Measurements from ENCODE around the gene PPP1CB.

DNA sequence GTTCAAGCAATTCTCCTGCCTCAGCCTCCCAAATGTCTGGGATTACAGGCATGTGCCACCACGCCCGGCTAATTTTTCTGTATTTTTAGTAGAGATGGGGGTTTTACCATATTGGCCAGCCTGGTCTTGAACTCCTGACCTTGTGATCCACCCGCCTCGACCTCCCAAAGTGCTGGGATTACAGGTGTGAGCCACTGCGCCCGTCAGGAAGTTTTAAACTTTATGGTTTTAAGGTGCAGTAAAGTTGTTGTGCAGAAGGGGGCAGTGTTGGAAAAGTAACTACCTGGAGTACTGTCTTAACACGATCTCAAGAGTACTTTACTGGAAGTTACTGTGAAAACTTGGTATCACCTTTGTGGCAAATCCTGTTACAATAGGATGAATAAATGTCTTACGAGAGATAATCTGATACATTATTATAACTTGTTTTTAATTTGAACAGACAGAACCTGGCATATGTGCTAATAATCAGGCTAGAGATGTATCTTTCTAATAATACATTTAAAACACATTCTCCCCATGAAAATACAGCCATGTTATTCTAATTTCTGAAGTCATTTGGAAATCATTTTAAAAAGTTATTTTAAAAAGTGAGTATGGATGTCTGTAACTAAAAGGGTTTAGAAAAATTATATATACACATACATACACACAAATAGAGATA is 69.8 kb downstream of the PPP1CB start:
- TF ChIP-seq SETDB1 (IDR thresholded peaks at IDR 0.05; ENCODE audit: insufficient read length, low read length) (no peak), ZNF292 (tag by site-specific recombination; IDR thresholded peaks at IDR 0.05; ENCODE audit: borderline replicate concordance, low read depth) (no peak), MEIS1 (CRISPR knock-in tag; IDR thresholded peaks at IDR 0.05; ENCODE audit: borderline replicate concordance) (no peak), ZNF221 (tag by site-specific recombination; IDR thresholded peaks at IDR 0.05; ENCODE audit: borderline replicate concordance) (no peak), ZNF777 (tag by site-specific recombination; IDR thresholded peaks at IDR 0.05; ENCODE audit: borderline replicate concordance) (no peak), ZNF121 (tag by site-specific recombination; IDR thresholded peaks at IDR 0.05) (no peak), KLF9 (tag by site-specific recombination; IDR thresholded peaks at IDR 0.05; ENCODE audit: low read depth) (no peak), ZNF169 (tag by site-specific recombination; IDR thresholded peaks at IDR 0.05) (no peak), ZNF830 (tag by site-specific recombination; IDR thresholded peaks at IDR 0.05; ENCODE audit: low read depth) (no peak), ZFHX2 (tag by site-specific recombination; conservative IDR thresholded peaks at IDR 0.05) (no peak)
- TF ChIP-seq, protein P1, sequence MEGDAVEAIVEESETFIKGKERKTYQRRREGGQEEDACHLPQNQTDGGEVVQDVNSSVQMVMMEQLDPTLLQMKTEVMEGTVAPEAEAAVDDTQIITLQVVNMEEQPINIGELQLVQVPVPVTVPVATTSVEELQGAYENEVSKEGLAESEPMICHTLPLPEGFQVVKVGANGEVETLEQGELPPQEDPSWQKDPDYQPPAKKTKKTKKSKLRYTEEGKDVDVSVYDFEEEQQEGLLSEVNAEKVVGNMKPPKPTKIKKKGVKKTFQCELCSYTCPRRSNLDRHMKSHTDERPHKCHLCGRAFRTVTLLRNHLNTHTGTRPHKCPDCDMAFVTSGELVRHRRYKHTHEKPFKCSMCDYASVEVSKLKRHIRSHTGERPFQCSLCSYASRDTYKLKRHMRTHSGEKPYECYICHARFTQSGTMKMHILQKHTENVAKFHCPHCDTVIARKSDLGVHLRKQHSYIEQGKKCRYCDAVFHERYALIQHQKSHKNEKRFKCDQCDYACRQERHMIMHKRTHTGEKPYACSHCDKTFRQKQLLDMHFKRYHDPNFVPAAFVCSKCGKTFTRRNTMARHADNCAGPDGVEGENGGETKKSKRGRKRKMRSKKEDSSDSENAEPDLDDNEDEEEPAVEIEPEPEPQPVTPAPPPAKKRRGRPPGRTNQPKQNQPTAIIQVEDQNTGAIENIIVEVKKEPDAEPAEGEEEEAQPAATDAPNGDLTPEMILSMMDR (tag by site-specific recombination; IDR thresholded peaks at IDR 0.05): peak; percentile 75
- TF ChIP-seq, protein P2, sequence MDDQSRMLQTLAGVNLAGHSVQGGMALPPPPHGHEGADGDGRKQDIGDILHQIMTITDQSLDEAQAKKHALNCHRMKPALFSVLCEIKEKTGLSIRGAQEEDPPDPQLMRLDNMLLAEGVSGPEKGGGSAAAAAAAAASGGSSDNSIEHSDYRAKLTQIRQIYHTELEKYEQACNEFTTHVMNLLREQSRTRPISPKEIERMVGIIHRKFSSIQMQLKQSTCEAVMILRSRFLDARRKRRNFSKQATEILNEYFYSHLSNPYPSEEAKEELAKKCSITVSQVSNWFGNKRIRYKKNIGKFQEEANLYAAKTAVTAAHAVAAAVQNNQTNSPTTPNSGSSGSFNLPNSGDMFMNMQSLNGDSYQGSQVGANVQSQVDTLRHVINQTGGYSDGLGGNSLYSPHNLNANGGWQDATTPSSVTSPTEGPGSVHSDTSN (CRISPR knock-in tag; IDR thresholded peaks at IDR 0.05): no peak
- TF ChIP-seq, protein P3, sequence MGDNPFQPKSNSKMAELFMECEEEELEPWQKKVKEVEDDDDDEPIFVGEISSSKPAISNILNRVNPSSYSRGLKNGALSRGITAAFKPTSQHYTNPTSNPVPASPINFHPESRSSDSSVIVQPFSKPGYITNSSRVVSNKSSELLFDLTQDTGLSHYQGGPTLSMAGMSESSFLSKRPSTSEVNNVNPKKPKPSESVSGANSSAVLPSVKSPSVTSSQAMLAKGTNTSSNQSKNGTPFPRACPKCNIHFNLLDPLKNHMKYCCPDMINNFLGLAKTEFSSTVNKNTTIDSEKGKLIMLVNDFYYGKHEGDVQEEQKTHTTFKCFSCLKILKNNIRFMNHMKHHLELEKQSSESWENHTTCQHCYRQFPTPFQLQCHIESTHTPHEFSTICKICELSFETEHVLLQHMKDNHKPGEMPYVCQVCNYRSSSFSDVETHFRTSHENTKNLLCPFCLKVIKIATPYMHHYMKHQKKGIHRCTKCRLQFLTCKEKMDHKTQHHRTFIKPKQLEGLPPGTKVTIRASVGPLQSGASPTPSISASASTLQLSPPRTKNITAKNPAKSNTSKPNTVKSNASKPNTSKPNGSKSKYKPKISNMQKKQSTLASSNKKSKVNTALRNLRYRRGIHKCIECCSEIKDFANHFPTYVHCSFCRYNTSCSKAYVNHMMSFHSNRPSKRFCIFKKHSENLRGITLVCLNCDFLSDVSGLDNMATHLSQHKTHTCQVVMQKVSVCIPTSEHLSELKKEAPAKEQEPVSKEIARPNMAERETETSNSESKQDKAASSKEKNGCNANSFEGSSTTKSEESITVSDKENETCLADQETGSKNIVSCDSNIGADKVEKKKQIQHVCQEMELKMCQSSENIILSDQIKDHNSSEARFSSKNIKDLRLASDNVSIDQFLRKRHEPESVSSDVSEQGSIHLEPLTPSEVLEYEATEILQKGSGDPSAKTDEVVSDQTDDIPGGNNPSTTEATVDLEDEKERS (tag by site-specific recombination; IDR thresholded peaks at IDR 0.05): no peak

Measured in HEK293 (cell line).